GM20000 (cell line): ENCODE data around the gene AGXT.

Experiments used
- DNase-seq: peaks from one replicate; pipeline ENCODE4 v3.0.0; 2012; ENCODE audit warnings: low spot score
- TF ChIP-seq, protein P1 (sequence below): IDR thresholded peaks from 2 replicates; pipeline ENCODE4 v1.5.1; 2012; ENCODE audit warnings: mild to moderate bottlenecking, control low read depth; ENCODE audit errors: extremely low read depth, missing control alignments

The AGXT gene

DNA sequence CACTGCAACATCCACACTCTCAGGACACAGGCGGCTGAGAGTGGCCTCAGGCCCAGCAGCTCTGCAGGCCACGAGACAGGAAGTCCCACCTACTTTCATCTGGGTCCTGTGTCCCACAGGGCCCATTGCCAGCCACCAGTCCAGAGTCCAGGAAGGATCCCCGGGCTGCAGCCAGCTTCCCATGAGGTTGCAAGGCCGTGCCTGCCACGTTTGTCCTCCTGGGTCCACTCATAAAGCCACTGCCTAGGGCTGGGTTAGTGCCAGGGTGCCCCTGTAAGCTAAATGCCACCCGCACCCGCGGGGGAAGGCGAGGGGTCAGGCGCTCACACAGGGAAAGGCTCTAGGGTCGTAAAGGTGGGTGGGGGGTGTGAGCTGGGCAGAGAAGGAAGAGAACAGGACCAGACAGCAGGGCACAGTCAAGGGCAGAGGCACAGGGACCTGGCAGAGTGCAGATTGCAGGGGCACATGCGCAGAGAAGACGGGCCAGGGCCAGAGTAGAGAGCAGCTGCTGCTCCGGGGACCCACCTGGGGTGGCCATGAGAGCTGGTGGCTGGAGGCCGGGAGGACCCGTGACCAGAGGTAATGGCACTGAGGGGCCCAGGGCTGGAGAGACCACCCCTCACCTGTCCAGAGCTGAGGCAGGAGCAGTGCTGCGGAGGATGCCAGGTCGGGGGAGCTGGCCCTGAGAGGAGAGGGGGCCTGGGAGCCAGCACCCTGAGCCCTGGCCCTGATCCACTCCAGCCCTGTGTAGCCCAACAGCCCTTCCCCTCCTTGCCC, 8.0 kb downstream of the AGXT start:
- TF ChIP-seq, protein P1, sequence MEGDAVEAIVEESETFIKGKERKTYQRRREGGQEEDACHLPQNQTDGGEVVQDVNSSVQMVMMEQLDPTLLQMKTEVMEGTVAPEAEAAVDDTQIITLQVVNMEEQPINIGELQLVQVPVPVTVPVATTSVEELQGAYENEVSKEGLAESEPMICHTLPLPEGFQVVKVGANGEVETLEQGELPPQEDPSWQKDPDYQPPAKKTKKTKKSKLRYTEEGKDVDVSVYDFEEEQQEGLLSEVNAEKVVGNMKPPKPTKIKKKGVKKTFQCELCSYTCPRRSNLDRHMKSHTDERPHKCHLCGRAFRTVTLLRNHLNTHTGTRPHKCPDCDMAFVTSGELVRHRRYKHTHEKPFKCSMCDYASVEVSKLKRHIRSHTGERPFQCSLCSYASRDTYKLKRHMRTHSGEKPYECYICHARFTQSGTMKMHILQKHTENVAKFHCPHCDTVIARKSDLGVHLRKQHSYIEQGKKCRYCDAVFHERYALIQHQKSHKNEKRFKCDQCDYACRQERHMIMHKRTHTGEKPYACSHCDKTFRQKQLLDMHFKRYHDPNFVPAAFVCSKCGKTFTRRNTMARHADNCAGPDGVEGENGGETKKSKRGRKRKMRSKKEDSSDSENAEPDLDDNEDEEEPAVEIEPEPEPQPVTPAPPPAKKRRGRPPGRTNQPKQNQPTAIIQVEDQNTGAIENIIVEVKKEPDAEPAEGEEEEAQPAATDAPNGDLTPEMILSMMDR = no peak
- no peak for DNase-seq

DNA sequence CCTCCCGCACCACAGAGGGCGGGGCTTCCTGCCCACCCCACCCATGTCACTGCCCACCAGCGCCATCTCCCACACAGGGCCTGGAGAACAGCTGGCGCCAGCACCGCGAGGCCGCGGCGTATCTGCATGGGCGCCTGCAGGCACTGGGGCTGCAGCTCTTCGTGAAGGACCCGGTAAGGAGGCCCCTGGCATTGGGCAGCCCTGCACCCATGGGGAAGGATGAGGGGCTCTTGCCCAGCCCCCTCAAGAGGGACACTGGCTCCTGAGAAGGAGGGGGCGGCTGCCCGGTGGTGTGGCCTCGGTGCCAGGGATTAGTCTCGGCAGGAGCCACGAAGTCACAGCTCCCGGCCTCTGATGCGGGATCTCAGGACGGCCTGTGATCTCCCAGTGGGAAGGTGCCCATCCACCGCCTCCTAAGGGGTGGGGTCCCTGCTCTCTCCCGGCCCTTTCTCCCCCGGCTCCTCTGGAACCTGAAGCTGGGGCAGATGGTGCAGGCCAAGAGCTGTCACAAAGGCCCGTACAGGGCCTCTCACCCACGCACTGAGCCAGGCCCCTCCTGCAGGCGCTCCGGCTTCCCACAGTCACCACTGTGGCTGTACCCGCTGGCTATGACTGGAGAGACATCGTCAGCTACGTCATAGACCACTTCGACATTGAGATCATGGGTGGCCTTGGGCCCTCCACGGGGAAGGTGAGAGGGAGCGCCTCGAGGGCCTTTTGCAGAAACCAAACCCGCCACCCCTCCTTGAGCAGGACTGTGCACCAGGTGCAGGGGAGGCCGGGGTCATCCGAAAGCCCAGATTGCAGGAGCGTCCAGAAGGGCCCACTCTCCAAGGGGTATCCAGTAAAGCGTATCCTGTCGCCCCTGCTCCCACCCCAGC, 9.1 kb downstream of the AGXT start:
- TF ChIP-seq, protein P1 = no peak
- no peak for DNase-seq

DNA sequence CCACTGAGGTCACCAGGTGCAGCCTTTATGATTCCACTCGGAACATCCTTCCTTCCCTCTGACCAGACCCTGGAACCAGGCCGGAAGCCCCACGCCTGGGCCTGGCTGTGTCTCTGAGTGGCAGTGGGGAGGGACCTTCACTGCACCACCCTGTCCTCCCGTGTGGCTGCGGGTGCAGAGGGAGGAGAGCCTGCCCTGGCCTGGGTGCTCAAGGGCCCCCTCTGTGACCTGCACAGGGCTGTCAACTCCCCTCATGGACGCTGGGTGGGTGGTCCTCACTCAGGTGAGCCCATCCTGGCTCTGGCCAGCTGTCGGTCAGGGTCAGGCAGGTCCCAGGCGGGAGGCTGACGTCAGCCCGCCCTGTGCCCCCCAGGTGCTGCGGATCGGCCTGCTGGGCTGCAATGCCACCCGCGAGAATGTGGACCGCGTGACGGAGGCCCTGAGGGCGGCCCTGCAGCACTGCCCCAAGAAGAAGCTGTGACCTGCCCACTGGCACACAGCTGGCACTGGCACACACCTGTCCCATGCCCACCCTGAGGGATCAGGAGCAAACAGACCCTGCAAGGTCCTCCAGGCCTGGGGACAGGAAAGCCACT, 9.8 kb downstream of the AGXT start:
- TF ChIP-seq, protein P1 = no peak
- DNase-seq = no peak

DNA sequence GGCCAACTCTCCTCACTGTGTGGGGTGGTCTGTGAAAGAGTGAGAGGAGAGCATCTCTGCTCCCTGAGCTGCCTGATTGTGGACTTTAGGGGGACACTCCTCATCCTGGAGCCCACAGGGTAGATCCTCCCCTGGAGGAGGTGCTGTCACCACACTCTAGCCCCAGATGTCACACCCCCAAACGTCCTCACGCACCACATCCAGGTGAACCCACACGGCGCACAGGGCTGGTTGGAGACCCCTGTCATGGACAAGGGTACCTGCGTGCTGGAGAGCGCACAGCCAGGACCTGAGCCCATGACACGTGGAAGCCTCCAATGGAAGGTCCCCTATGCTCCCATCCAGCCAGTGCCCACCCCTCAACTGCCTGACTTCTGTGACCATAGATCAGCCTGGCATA, 10.5 kb downstream of the AGXT start:
- TF ChIP-seq, protein P1 = no peak
- DNase-seq = no peak

DNA sequence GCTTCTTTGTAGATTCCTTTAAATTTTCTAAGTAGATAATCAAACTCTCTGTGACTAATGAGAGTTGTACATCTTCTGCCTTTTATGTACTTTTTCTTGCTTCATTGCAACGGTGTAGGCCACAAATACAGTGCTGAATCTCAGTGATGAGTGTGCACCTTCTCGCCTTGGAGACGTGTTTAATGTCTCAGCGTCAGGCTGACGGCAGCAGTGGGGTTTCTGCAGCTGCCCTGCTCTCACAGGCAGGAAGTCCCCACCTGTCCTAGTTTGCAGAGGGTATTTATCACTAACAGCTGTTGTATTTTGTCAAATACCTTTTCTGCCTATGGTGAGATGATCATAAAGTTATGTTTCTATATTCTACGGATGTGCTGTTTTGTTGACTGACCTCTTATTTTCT, 13.3 kb downstream of the AGXT start:
- DNase-seq = no peak

DNA sequence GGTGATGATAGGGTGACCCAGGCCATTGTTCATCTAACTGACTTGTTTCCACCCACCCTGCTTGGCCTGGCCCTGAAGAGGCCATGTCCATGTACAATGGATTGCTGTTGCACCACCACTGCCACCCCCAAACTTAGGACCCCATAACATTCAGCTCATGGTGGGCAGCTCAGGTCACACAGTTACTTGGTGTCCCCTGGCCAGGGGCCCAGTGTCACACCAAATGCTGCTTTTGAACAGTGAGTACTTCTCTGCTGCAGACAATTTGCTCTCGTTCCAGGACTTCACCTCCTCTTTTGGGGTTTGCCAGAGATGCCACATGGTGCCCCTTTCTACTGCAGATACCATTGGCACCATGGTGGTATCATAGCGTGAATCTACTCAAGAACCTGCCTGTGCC, 15.6 kb downstream of the AGXT start:
- TF ChIP-seq, protein P1 = no peak
- no peak for DNase-seq

More for the DNA sequence above, 13.3 kb downstream of the AGXT start:
- TF ChIP-seq, protein P1 = no peak

DNA sequence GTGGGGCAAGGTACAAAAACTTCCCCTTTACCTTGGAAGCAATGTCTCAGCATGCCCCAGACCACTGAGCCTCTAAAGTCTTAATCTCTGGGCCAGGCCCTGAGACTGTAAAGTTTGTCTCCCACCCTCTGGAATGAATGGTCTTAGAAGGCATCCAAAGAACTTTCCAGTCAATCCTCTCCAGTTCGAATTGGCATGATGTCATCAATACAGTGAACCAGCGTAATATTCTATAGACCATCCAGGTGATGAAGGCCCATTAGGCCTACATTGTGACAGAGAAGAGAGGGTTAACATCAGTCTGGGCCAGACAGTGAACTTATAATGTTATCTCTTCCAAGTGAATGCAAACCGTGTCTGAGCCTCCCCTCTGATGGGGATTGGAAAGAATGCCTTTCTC, 16.1 kb downstream of the AGXT start:
- no peak for DNase-seq
- TF ChIP-seq, protein P1 = no peak
